Loucy (cell line): Measurements from ENCODE around the gene WDR7.

Experiments
- H2AFZ ChIP-seq: fragments of 200-600 bp; sonication (generic); 2 replicates; pipeline ENCODE4 v1.6.0; 2016; ENCODE audit warnings: antibody characterized with exemption, mild to moderate bottlenecking, low read length, moderate library complexity
- H3F3A ChIP-seq: fragments of 200-600 bp; 2 replicates; pipeline ENCODE4 v1.6.0; 2016; ENCODE audit warnings: antibody characterized with exemption, low read depth, mild to moderate bottlenecking
- H3K27me3 ChIP-seq: fragments of 200-600 bp; sonication (generic); 2 replicates; pipeline ENCODE4 v1.6.1; 2014; ENCODE audit warnings: low read length, mild to moderate bottlenecking; ENCODE audit not compliant: insufficient read depth, poor library complexity, severe bottlenecking
- H3K36me3 ChIP-seq: fragments of 200-600 bp; sonication (generic); 2 replicates; pipeline ENCODE4 v1.6.1; 2016; ENCODE audit warnings: low read length; ENCODE audit not compliant: insufficient read depth
- H3K4me1 ChIP-seq: fragments of 200-600 bp; sonication (generic); 2 replicates; pipeline ENCODE4 v1.5.1; 2014; ENCODE audit warnings: low read length, mild to moderate bottlenecking; ENCODE audit not compliant: insufficient read depth, poor library complexity, severe bottlenecking
- H3K4me2 ChIP-seq: fragments of 200-600 bp; sonication (generic); 2 replicates; pipeline ENCODE4 v1.6.0; 2014; ENCODE audit warnings: antibody characterized with exemption, low read length, low read depth, mild to moderate bottlenecking; ENCODE audit not compliant: poor library complexity, severe bottlenecking
- H3K4me3 ChIP-seq: fragments of 200-600 bp; sonication (generic); 2 replicates; pipeline ENCODE4 v1.5.1; 2014; ENCODE audit warnings: low read length, mild to moderate bottlenecking, mixed read lengths; ENCODE audit not compliant: poor library complexity, severe bottlenecking
- H3K79me2 ChIP-seq: fragments of 200-600 bp; sonication (generic); 2 replicates; pipeline ENCODE4 v1.6.1; 2014; ENCODE audit warnings: low read length; ENCODE audit not compliant: insufficient read depth
- H3K9ac ChIP-seq: fragments of 200-600 bp; sonication (generic); 2 replicates; pipeline ENCODE4 v1.6.0; 2014; ENCODE audit warnings: mild to moderate bottlenecking, low read depth, low read length, moderate library complexity; ENCODE audit not compliant: poor library complexity, severe bottlenecking
- H3K9me2 ChIP-seq: fragments of 200-600 bp; sonication (generic); replicated peaks from 2 replicates; pipeline ENCODE4 v1.6.1; 2016; ENCODE audit warnings: low read depth, low read length, mixed read lengths
- H3K9me3 ChIP-seq: fragments of 200-600 bp; sonication (generic); 2 replicates; pipeline ENCODE4 v1.6.1; 2014; ENCODE audit warnings: mild to moderate bottlenecking, antibody characterized with exemption, low read length, low read depth; ENCODE audit not compliant: insufficient read depth
- H4K20me1 ChIP-seq: fragments of 200-600 bp; sonication (generic); 2 replicates; pipeline ENCODE4 v1.6.0; 2014; ENCODE audit warnings: antibody characterized with exemption, low read length, mild to moderate bottlenecking; ENCODE audit not compliant: insufficient read depth, poor library complexity, severe bottlenecking
- CTCF ChIP-seq: fragments of 200-600 bp; sonication (generic); conservative IDR thresholded peaks from 2 replicates; pipeline ENCODE4 v1.5.1; 2014; ENCODE audit warnings: mild to moderate bottlenecking, antibody characterized with exemption, low read length
- EZH2phosphoT487 ChIP-seq: fragments of 200-600 bp; IDR thresholded peaks from 2 replicates; pipeline ENCODE4 v1.6.1; 2018; ENCODE audit warnings: antibody characterized with exemption, mild to moderate bottlenecking, moderate library complexity, borderline replicate concordance

The WDR7 gene

DNA sequence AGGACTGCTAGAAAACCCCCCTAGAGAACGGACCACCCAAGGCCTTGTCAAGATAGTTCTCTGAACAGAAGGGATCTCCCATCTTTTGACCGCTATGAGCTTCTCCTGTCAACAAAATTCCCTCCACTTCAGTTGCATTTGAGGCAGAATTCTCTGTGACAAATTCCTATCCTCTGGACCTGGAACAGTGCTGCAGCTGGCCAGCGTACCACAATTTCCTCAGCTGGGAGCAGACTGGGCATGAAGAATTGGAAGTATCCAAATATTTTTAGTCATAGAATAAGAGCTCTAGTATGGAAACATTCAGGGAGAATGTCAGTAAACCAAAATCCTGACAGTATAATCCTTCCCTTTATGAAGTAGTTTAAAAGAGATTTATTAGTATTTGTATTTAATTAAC lies 348.7 kb downstream of the WDR7 start:
- Histone ChIP-seq H4K20me1 (no peaks in the 10 kb centered on the region), H3K27me3 (no peaks in the 10 kb centered on the region), H2AFZ (no peak overlapping the region), H3K4me2 (no peak overlapping the region), H3K79me2 (no peaks in the 10 kb centered on the region), H3K4me3 (no peak overlapping the region), H3F3A (peaks cover 6% of the 10 kb centered on the region; the same call in 1 of the 2 replicates), H3K9me2 (no peaks in the 10 kb centered on the region), H3K36me3 (no peaks in the 10 kb centered on the region), H3K9ac (no peak overlapping the region), H3K4me1 (peaks cover 54% of the 10 kb centered on the region), H3K9me3 (no peaks in the 10 kb centered on the region)
- TF ChIP-seq EZH2phosphoT487 (no peak), CTCF (no peak)

- no peaks in the 10 kb centered on the region for H3K27me3 ChIP-seq
- H3K4me2 ChIP-seq = no peak overlapping the region
- TF ChIP-seq CTCF = no peak
- TF ChIP-seq EZH2phosphoT487 = no peak
Observed at GRCh38 chr18:57002627-57003026, 351.5 kb downstream of the WDR7 start.

GRCh38 chr18:57003342-57003741 lies 352.2 kb downstream of the WDR7 start:
- TF ChIP-seq EZH2phosphoT487 (no peak), CTCF (no peak)
- no peaks in the 10 kb centered on the region for H3K27me3 ChIP-seq
- no peaks in the 10 kb centered on the region for H3K79me2 ChIP-seq
- H3K9me2 ChIP-seq = no peaks in the 10 kb centered on the region
- no peak overlapping the region for H3K9ac ChIP-seq
- no peak overlapping the region for H3K4me3 ChIP-seq
- H3K4me1 ChIP-seq = peaks cover 64% of the 10 kb centered on the region
- H2AFZ ChIP-seq = no peak overlapping the region
- no peaks in the 10 kb centered on the region for H3K9me3 ChIP-seq
- H4K20me1 ChIP-seq = no peaks in the 10 kb centered on the region
- H3F3A ChIP-seq = peaks cover 12% of the 10 kb centered on the region; the same call in 1 of the 2 replicates
- peak overlapping the region; percentile 79 for H3K4me2 ChIP-seq
- no peaks in the 10 kb centered on the region for H3K36me3 ChIP-seq

More at GRCh38 chr18:57002627-57003026, 351.5 kb downstream of the WDR7 start:
- H3F3A ChIP-seq = peaks cover 12% of the 10 kb centered on the region; the same call in 1 of the 2 replicates
- no peak overlapping the region for H2AFZ ChIP-seq
- no peaks in the 10 kb centered on the region for H3K79me2 ChIP-seq
- H3K4me1 ChIP-seq = peaks cover 60% of the 10 kb centered on the region
- no peaks in the 10 kb centered on the region for H3K36me3 ChIP-seq
- no peaks in the 10 kb centered on the region for H3K9me3 ChIP-seq
- H3K9ac ChIP-seq = no peak overlapping the region
- no peaks in the 10 kb centered on the region for H3K9me2 ChIP-seq
- no peak overlapping the region for H3K4me3 ChIP-seq
- H4K20me1 ChIP-seq = no peaks in the 10 kb centered on the region
